KMS-11 (cell line): Measurements from ENCODE around the gene USF1.
A peak's percentile ranks its signal among the peaks of the same experiment; 100 is the strongest.

Source experiments
- H2AFZ ChIP-seq: fragments of 200-600 bp; sonication (generic); 2 replicates; pipeline ENCODE4 v1.6.1; 2016; ENCODE audit warnings: antibody characterized with exemption, mixed run types, low read depth
- H3K27ac ChIP-seq: fragments of 200-600 bp; sonication (generic); 2 replicates; pipeline ENCODE4 v1.6.1; 2016; ENCODE audit warnings: mild to moderate bottlenecking, mixed run types
- H3K27me3 ChIP-seq: fragments of 200-600 bp; sonication (generic); 2 replicates; pipeline ENCODE4 v1.6.1; 2017; ENCODE audit warnings: mild to moderate bottlenecking, low read depth, mixed run types, moderate library complexity; ENCODE audit not compliant: insufficient read depth
- H3K36me3 ChIP-seq: fragments of 200-600 bp; sonication (generic); 2 replicates; pipeline ENCODE4 v1.6.1; 2017; ENCODE audit warnings: mild to moderate bottlenecking, mixed run types; ENCODE audit not compliant: insufficient read depth
- H3K4me1 ChIP-seq: fragments of 200-600 bp; sonication (generic); 2 replicates; pipeline ENCODE4 v1.6.1; 2016; ENCODE audit warnings: mild to moderate bottlenecking, low read depth, mixed run types; ENCODE audit not compliant: poor library complexity, severe bottlenecking
- H3K4me2 ChIP-seq: fragments of 200-600 bp; sonication (generic); 2 replicates; pipeline ENCODE4 v1.7.0; 2016; ENCODE audit warnings: mild to moderate bottlenecking, mixed run types
- H3K4me3 ChIP-seq: fragments of 200-600 bp; sonication (generic); IDR thresholded peaks from 2 replicates; pipeline ENCODE4 v1.6.1; 2017; ENCODE audit warnings: low read depth, low read length, mixed read lengths; ENCODE audit not compliant: insufficient read depth
- H3K79me2 ChIP-seq: fragments of 200-600 bp; sonication (generic); 2 replicates; pipeline ENCODE4 v1.6.1; 2016; ENCODE audit warnings: low read depth, mixed run types; ENCODE audit not compliant: insufficient read depth
- H3K9ac ChIP-seq: fragments of 200-600 bp; sonication (generic); 2 replicates; pipeline ENCODE4 v1.6.1; 2016; ENCODE audit warnings: mild to moderate bottlenecking, mixed run types
- H4K20me1 ChIP-seq: fragments of 200-600 bp; sonication (generic); 2 replicates; pipeline ENCODE4 v1.6.1; 2016; ENCODE audit warnings: mild to moderate bottlenecking, mixed run types; ENCODE audit not compliant: insufficient read depth
- CTCF ChIP-seq: fragments of 200-600 bp; sonication (generic); conservative IDR thresholded peaks from 2 replicates; pipeline ENCODE4 v1.6.1; 2017; ENCODE audit warnings: low read depth, mild to moderate bottlenecking, antibody characterized with exemption, low read length, moderate library complexity, mixed read lengths

Gene USF1

GRCh38 chr1:161059293-161059692 lies 13.5 kb upstream of the USF1 start:
- Histone ChIP-seq H3K27ac (0 out of 2 replicates have a peak overlapping the region, but pooled peaks have one; percentile 12), H3K9ac (no peak overlapping the region), H4K20me1 (no peaks in the 10 kb centered on the region), H3K4me2 (no peak overlapping the region; the same call in 1 of the 2 replicates), H3K4me1 (peaks cover 35% of the 10 kb centered on the region), H3K36me3 (peaks cover 4% of the 10 kb centered on the region; the same call in 1 of the 2 replicates), H3K4me3 (no peak overlapping the region), H2AFZ (no peak overlapping the region), H3K79me2 (peaks cover 24% of the 10 kb centered on the region), H3K27me3 (no peaks in the 10 kb centered on the region)
- no peak for TF ChIP-seq CTCF

- Histone ChIP-seq H3K27ac (no peak overlapping the region), H3K4me3 (no peak overlapping the region), H2AFZ (no peak overlapping the region), H3K4me1 (peaks cover 8% of the 10 kb centered on the region), H3K9ac (no peak overlapping the region), H3K27me3 (no peaks in the 10 kb centered on the region), H3K36me3 (peaks cover 30% of the 10 kb centered on the region; the same call in 1 of the 2 replicates), H4K20me1 (no peaks in the 10 kb centered on the region), H3K79me2 (no peaks in the 10 kb centered on the region), H3K4me2 (no peak overlapping the region)
- peak; percentile 79 for TF ChIP-seq CTCF
These were observed 9.0 kb upstream of the USF1 start for GRCh38 chr1:161054805-161055204.

GRCh38 chr1:161054232-161054631 lies 8.5 kb upstream of the USF1 start:
- H2AFZ ChIP-seq, result no peak overlapping the region
- no peaks in the 10 kb centered on the region for H3K27me3 ChIP-seq
- no peaks in the 10 kb centered on the region for H3K79me2 ChIP-seq
- H3K36me3 ChIP-seq, result peaks cover 30% of the 10 kb centered on the region; the same call in 1 of the 2 replicates
- H3K27ac ChIP-seq, result no peak overlapping the region
- no peaks in the 10 kb centered on the region for H4K20me1 ChIP-seq
- no peak overlapping the region for H3K9ac ChIP-seq
- TF ChIP-seq CTCF, result no peak
- no peak overlapping the region for H3K4me3 ChIP-seq
- no peak overlapping the region for H3K4me2 ChIP-seq
- peaks cover 2% of the 10 kb centered on the region for H3K4me1 ChIP-seq

- H3K4me2 ChIP-seq, result no peak overlapping the region
- TF ChIP-seq CTCF, result no peak
- H2AFZ ChIP-seq, result no peak overlapping the region
- H3K9ac ChIP-seq, result no peak overlapping the region
- no peaks in the 10 kb centered on the region for H3K27me3 ChIP-seq
- no peak overlapping the region for H3K4me3 ChIP-seq
- no peaks in the 10 kb centered on the region for H4K20me1 ChIP-seq
- H3K27ac ChIP-seq, result no peak overlapping the region
- H3K4me1 ChIP-seq, result no peaks in the 10 kb centered on the region
- peaks cover 30% of the 10 kb centered on the region; the same call in 1 of the 2 replicates for H3K36me3 ChIP-seq
- no peaks in the 10 kb centered on the region for H3K79me2 ChIP-seq
These were observed 7.1 kb upstream of the USF1 start for GRCh38 chr1:161052899-161053298.

GRCh38 chr1:161051219-161051618 lies 5.4 kb upstream of the USF1 start:
- Histone ChIP-seq H3K27ac (no peak overlapping the region), H3K4me2 (no peak overlapping the region), H3K4me1 (peaks cover 13% of the 10 kb centered on the region), H2AFZ (no peak overlapping the region), H3K27me3 (no peaks in the 10 kb centered on the region), H4K20me1 (no peaks in the 10 kb centered on the region), H3K9ac (no peak overlapping the region), H3K36me3 (peaks cover 26% of the 10 kb centered on the region; the same call in 1 of the 2 replicates), H3K79me2 (no peaks in the 10 kb centered on the region), H3K4me3 (no peak overlapping the region)
- no peak for TF ChIP-seq CTCF
